ENCODE measurements around the gene ADAP1.
A peak's percentile ranks its signal among the peaks of the same experiment; 100 is the strongest.
"Not testable (repeated sequence)": the region's sequence is repeated elsewhere in the genome, so short reads cannot be mapped to it uniquely, and the experiment has no call there.

ADAP1 gene

DNA sequence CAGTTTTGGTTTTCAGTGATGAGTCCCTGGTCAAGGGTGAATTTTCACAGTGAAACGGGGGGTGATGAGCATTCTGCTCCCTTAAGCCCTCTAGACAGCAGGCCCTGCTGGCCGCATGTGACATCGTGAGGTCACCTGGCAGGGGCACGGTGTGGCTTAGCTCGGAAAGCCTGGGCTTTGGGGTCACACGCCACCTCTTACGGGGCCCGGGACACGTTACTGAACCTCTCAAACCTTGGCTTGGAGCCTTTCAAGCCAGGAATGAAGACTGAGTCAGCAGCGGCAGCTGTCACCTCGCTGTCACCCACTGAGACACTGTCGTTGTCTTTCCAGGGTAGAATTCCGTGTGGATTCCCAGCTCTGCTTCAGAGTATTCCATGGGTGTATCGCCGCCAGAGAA, 74.0 kb downstream of the ADAP1 start:
- DNase-seq (ENCODE audit: low read depth): no peak

DNA sequence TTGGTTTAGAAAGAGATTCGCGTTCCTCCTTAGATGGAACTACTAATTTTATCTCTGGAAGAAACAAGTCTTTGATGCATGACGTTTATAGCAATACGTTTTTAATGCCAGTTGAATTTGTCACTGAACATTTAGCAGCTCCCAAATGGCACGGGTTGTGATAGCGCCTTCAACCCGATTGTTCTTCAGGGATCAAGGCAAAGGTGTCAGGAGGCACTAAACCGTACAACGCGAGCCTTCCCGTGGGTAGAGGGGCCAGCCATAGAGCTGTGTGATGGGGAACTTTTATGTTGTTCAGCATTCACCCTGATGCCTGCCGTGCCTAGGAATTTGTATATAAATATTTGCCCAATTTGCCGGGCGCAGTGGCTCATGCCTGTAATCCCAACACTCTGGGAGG, 74.8 kb downstream of the ADAP1 start:
- no peak for DNase-seq (ENCODE audit: low read depth)

GRCh38 chr7:879093-879492, 75.4 kb downstream of the ADAP1 start:
- DNase-seq (ENCODE audit: low read depth): no peak

GRCh38 chr7:877312-878232, 76.9 kb downstream of the ADAP1 start:
- peak; percentile 27 for DNase-seq (ENCODE audit: low read depth)

DNA sequence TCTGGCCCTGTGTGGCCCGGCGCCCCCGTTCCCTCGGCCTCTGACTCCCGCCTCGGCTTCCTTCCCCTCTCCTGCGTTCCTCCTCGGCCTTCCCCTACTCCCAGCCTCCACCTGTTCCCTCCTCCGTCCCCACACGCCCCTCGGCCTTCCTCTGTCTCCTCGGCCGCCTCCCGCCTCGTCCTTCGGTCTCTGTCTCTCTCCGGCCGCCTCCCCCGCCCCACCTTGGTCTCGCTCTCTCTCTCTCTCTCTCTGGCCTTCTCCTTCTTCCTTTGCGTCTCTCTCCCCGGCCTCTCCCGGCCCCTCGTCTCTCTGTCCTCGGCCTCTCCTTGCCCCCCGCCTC, 77.5 kb downstream of the ADAP1 start:
- DNase-seq (ENCODE audit: low read depth): peak; percentile 60

GRCh38 chr7:876077-876971, 78.2 kb downstream of the ADAP1 start, which contains the start of gene GET4:
Gene GET4, plus strand, starts transcription at chr7:876554. Its CDS starts 92 bp downstream, at chr7:876646.
- peak; percentile 95 for DNase-seq (ENCODE audit: low read depth)

DNA sequence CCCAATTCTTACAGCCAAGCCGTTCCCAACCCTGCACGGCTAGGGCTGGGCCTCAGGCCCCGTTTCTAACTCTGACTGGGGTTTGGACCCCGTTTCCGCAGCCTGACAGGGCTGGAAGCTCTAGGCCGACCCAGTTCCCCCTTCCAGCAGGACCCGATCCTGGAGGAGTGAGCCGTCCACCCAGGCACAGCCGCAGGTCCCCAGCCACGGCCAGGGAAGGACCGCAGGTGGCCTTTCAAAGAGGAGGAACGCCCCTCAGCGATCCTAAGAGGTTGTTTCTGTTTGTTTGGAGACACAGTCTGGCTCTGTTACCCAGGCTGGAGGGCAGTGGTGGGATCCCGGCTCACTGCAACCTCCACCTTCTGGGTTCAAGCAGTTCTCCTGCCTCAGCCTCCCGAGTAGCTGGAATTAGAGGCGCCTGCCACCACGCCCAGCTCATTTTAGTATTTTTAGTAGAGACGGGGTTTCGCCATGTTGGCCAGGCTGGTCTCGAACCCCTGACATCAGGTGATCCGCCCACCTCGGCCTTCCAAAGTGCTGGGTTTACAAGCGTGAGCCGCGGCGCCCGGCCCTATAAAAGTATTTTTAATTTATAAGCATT, 78.9 kb downstream of the ADAP1 start:
- no peak for DNase-seq (ENCODE audit: low read depth)

DNA sequence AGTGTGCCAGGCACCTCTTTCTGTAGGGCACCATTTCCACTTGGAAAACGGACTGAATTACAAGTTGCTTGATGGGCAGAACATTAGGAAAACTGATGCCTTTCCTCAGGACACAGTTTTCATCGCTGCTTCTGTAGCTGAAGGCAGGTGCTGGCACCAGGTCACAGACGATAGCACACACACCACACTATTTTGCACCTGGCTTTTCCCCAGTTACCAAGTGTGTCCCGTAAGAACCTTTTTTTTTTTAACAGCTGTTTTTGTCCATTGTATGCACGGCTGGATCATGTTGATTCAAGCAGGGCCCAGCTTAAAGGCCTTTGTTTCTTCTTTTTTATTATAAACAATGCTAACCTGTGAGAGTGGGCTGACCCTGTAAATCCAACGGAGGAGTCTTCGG, 79.4 kb downstream of the ADAP1 start:
- DNase-seq (ENCODE audit: low read depth): no peak

DNA sequence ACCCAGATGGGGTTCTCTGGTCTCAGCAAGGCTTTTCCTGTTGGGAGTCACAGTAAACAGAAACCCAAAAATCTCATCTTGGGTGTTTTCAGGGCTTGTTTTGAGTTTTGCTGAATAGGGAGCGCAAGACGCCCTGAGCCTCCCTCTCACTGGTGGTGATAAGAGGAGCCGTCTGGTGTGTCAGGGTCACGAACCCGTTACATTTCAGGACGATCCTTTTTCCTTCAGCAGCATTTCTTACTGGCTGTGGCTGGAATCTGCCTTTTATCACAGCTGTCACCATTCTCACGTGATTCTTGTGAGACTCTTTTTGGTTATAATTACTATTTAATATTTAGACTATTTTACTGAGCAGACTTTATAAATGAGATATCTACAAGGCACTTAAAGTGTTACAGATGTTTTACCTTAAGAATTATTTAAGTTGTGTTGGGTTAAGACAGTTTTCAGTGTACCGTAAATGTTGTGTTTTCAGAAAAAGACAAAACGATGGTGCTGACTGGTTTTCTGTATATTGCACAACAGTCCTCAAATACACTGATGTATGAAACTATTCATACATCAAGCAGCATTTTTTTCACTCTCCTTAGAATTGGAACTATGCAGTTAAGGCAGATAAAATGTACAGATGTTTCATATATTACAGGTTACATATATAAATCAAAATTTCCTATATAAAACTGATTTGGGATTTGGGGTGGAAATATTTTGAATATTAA, 80.3 kb downstream of the ADAP1 start:
- DNase-seq (ENCODE audit: low read depth): no peak

- peak; percentile 88 for DNase-seq (ENCODE audit: low read depth)
Observed at GRCh38 chr7:873367-874002, 81.0 kb downstream of the ADAP1 start.

DNA sequence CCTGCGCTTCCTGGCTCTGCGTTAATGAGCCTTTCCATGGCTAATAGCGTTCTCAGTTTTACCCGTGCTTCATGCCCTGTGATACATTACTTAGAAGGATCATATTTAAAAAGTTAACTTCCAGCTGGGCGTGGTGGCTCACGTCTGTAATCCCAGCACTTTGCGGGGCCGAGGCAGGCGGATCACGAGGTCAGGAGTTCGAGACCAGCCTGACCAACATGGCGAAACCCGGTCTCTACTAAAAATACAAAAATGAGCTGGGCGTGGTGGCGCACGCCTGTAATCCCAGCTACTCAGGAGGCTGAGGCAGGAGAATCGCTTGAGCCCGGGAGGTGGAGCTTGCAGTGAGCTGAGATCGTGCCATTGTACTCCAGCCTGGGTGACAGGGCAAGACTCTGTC, 81.8 kb downstream of the ADAP1 start:
- not testable (repeated sequence) for DNase-seq (ENCODE audit: low read depth)

GRCh38 chr7:871900-872537, 82.5 kb downstream of the ADAP1 start:
- no peak for DNase-seq (ENCODE audit: low read depth)

DNA sequence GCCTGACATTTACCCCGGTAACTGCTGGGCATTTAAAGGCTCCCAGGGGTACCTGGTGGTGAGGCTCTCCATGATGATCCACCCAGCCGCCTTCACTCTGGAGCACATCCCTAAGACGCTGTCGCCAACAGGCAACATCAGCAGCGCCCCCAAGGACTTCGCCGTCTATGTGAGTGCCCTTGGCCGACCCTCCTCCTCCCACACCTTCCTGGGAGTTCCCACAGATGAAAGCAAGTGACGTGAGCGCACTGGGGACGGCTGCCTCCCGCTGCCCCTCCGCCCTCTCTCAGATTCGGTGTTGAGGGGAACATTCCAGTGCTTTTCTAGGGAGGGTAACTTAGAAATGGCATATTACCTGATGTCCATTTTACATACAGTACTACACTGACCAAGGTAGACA, 85.1 kb downstream of the ADAP1 start:
- DNase-seq (ENCODE audit: low read depth): no peak

DNA sequence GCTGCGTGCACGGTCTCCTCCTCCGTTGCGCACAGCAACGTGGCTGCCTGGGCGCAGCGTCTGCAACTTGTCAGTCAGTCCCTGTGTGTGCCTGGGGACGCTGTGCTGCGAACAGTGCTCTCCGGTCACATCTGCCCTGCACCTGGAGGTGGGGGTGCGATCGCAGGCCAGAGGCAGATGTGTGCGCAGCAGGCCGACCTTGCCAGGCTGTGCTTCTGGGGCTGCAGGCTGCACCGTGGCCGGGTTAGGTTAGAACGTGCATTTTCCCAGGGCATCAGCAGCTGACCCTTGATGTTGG, 86.3 kb downstream of the ADAP1 start:
- no peak for DNase-seq (ENCODE audit: low read depth)

GRCh38 chr7:867406-868188, 86.9 kb downstream of the ADAP1 start:
- DNase-seq (ENCODE audit: low read depth): peak; percentile 74

DNA sequence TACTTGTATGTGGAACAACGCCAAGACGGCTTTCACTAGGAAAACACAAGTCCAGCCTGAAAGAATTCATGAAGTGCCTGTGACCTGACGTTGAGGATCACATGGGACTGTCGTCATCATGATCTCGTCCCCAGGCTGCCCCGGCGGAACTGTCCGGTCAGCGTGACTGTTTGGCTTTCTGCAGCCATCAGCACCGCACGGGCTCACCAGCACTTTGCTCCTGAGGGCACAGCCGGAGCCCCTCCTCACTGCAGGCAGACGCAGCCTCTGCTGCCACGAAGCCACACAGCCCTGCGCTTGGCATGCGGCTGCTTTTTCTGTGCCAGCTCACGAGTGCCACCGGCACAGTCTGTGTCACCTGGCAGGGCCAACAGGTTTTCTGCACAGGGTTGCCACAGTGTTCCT, 87.5 kb downstream of the ADAP1 start:
- DNase-seq (ENCODE audit: low read depth): peak; percentile 85

- DNase-seq (ENCODE audit: low read depth): no peak
Observed at GRCh38 chr7:865921-866320, 88.6 kb downstream of the ADAP1 start.

- DNase-seq (ENCODE audit: low read depth): no peak
Observed at GRCh38 chr7:863106-863505, 91.4 kb downstream of the ADAP1 start.

DNA sequence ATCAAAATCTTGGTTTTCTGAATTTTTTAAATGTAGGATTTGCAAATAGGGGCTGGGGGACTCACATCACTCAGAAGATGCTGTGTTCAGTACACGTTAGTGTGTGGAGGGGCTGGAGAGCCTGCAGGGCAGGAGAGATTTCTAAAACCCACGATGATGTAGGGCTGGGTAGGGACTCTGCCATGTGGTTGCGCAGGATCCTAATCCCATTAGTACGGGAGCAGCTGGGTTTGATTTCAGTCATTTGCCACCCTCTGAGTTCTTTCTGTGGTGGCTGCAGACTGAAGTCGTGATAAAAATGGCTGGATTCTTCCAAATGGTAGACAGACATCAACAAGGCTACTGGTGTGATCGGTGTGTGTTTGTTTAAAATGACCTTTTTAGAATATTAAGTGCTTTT, 92.3 kb downstream of the ADAP1 start:
- DNase-seq (ENCODE audit: low read depth): no peak

DNA sequence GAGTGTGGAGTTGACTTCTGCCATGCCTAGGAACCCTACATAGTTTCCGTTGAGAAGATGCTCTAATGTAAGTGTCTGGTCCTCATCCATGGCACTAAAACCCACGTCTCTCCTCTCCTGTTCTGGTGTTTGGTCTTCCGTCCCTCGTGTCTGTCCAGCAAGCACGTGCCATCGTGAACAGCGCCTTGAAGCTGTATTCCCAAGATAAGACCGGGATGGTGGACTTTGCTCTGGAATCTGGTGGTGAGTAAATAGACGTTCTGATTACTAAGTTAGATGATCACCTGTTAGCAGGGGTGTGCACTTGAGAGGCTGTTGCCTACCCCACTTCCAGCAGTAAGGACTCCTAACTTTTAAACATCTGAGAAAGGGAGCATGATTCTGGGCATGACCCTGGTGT, 93.3 kb downstream of the ADAP1 start:
- DNase-seq (ENCODE audit: low read depth): no peak
